K562 (cell line): Measurements from ENCODE around the gene ROR2. TPM values are rescaled to one million over a fixed set of nuclear protein-coding genes. Genes with fewer than 3 reads are reported as not detected.

Experiments
- C11orf30 ChIP-seq: fragments of 450-650 bp; IDR thresholded peaks from 2 replicates; pipeline ENCODE4 v1.6.1; 2016; ENCODE audit warnings: low read depth, mild to moderate bottlenecking
- CEBPB ChIP-seq: fragments of 450-650 bp; IDR thresholded peaks from 2 replicates; pipeline ENCODE4 v1.6.1; 2016; ENCODE audit warnings: missing genetic modification characterization, missing compliant biosample characterization
- CEBPG ChIP-seq, 3 experiments: fragments of 200-800 bp in 1 of 3; sonication (Bioruptor generic) in 1 of 3; sonication (generic) in 1 of 3; formaldehyde crosslinking in 1 of 3; IDR thresholded peaks in 2 of 3; conservative IDR thresholded peaks in 1 of 3; 2 replicates each; pipeline versions ENCODE4 v1.6.1 to v1.8.0; 2016 to 2022; ENCODE audit warnings: missing compliant biosample characterization in 2 of 3, missing genetic modification characterization in 2 of 3, mild to moderate bottlenecking in 1 of 3, missing genetic modification reagents in 1 of 3
- DNMT1 ChIP-seq: fragments of 450-650 bp; IDR thresholded peaks from 2 replicates; pipeline ENCODE4 v1.6.1; 2016; ENCODE audit warnings: antibody characterized with exemption, mild to moderate bottlenecking
- FUS ChIP-seq: fragments of 200-400 bp; formaldehyde crosslinking; optimal IDR thresholded peaks from 2 replicates; pipeline ENCODE3; 2017; ENCODE audit warnings: low read depth, low read length
- GABPB1 ChIP-seq: sonication (generic); formaldehyde crosslinking; IDR thresholded peaks from 2 replicates; pipeline ENCODE4 v1.8.0; 2022; ENCODE audit warnings: mild to moderate bottlenecking, missing genetic modification reagents
- KLF1 ChIP-seq: fragments of 450-650 bp; IDR thresholded peaks from 2 replicates; pipeline ENCODE4 v1.6.1; 2016; ENCODE audit warnings: missing genetic modification characterization, missing compliant biosample characterization
- MECOM ChIP-seq: fragments of 250-450 bp; sonication (Bioruptor Pico); IDR thresholded peaks from 2 replicates; pipeline ENCODE4 v1.8.0; 2022; ENCODE audit warnings: inconsistent platforms
- MTA1 ChIP-seq: fragments of 450-650 bp; IDR thresholded peaks from 2 replicates; pipeline ENCODE4 v1.6.1; 2017; ENCODE audit warnings: borderline replicate concordance
- NFYB ChIP-seq: IDR thresholded peaks from 2 replicates; pipeline ENCODE4 v1.6.1; 2011; ENCODE audit warnings: mild to moderate bottlenecking, moderate library complexity; ENCODE audit not compliant: insufficient read length; ENCODE audit errors: extremely low read depth
- NR2C1 ChIP-seq, 2 experiments: fragments of 450-650 bp; IDR thresholded peaks; 2 replicates each; pipeline ENCODE4 v1.6.1; 2017; ENCODE audit warnings: mild to moderate bottlenecking in 2 of 2, antibody characterized with exemption in 1 of 2, inconsistent platforms in 1 of 2, missing compliant biosample characterization in 1 of 2, missing genetic modification characterization in 1 of 2
- RBFOX2 ChIP-seq: fragments of 200-400 bp; formaldehyde crosslinking; IDR thresholded peaks from 2 replicates; pipeline ENCODE4 v1.6.1; 2017; ENCODE audit warnings: low read depth, mild to moderate bottlenecking, low read length, moderate library complexity
- RBM39 ChIP-seq: fragments of 200-400 bp; formaldehyde crosslinking; optimal IDR thresholded peaks from 2 replicates; pipeline ENCODE3; 2018; ENCODE audit warnings: low read depth, low read length
- SIRT6 ChIP-seq: IDR thresholded peaks from one replicate; pipeline ENCODE4 v1.6.1; 2012; ENCODE audit warnings: low read depth, mild to moderate bottlenecking, control low read depth, inconsistent platforms, low read length, moderate library complexity
- SMC3 ChIP-seq: conservative IDR thresholded peaks from 2 replicates; pipeline ENCODE4 v1.6.1; 2011; ENCODE audit warnings: low read depth, low read length, improper control_type of control experiment; ENCODE audit not compliant: insufficient read depth
- SNRNP70 ChIP-seq: fragments of 200-400 bp; formaldehyde crosslinking; optimal IDR thresholded peaks from 2 replicates; pipeline ENCODE3; 2017; ENCODE audit warnings: low read depth, low read length
- SOX6 ChIP-seq: fragments of 450-650 bp; IDR thresholded peaks from 2 replicates; pipeline ENCODE4 v1.6.1; 2014; ENCODE audit warnings: mild to moderate bottlenecking
- SRSF9 ChIP-seq: fragments of 200-400 bp; formaldehyde crosslinking; IDR thresholded peaks from 2 replicates; pipeline ENCODE4 v1.6.1; 2017; ENCODE audit warnings: low read depth, low read length, borderline replicate concordance
- TEAD1 ChIP-seq, 2 experiments: fragments of 450-650 bp in 1 of 2; sonication (generic) in 1 of 2; formaldehyde crosslinking; IDR thresholded peaks; 2 replicates each; pipeline versions ENCODE4 v1.4.0 to v1.8.0; 2020 to 2022; ENCODE audit warnings: mild to moderate bottlenecking in 2 of 2, missing genetic modification reagents in 1 of 2
- U2AF1 ChIP-seq: fragments of 200-400 bp; formaldehyde crosslinking; optimal IDR thresholded peaks from 2 replicates; pipeline ENCODE3; 2017; ENCODE audit warnings: mild to moderate bottlenecking, low read depth, low read length, moderate library complexity
- ZNF12 ChIP-seq: sonication (generic); formaldehyde crosslinking; IDR thresholded peaks from 2 replicates; pipeline ENCODE4 v1.4.0; 2020; ENCODE audit warnings: mild to moderate bottlenecking, missing genetic modification reagents
- ZNF134 ChIP-seq: fragments of 250-450 bp; sonication (Bioruptor Pico); conservative IDR thresholded peaks from 2 replicates; pipeline ENCODE4 v1.4.0; 2020
- ZNF316 ChIP-seq: fragments of 450-650 bp; IDR thresholded peaks from 2 replicates; pipeline ENCODE4 v1.6.1; 2016
- ZNF644 ChIP-seq: fragments of 200-800 bp; sonication (Bioruptor generic); IDR thresholded peaks from 2 replicates; pipeline ENCODE4 v1.6.1; 2016; ENCODE audit warnings: low read depth, missing genetic modification characterization, missing compliant biosample characterization
- polyA plus RNA-seq, 8 experiments: library from polyadenylated mRNA; depleted of rRNA in 4 of 8; stranded (reverse) in 5 of 8; unstranded in 3 of 8; fragments of >200 nt; fragmentation: Nextera tagmentation in 2 of 8; fragmentation: Illumina TruSeq in 1 of 8; extraction: Ambion mirVana in 2 of 8; extraction: Trizol in 1 of 8; gene quantifications; 2 replicates each; pipeline versions ENCODE4 v1.2.1 to v1.2.3, GENCODE V29; 2011 to 2014; ENCODE audit warnings: inconsistent platforms in 1 of 8, missing spikeins in 1 of 8
- total RNA-seq, 7 experiments: library from RNA; depleted of rRNA in 6 of 7; stranded (reverse); fragments of >200 nt in 6 of 7; fragmentation: Illumina TruSeq in 2 of 7; extraction: Trizol in 2 of 7; gene quantifications; 2 replicates each; pipeline versions ENCODE4 v1.2.1 to v1.2.3, GENCODE V29; 2011 to 2021; ENCODE audit warnings: low replicate concordance in 1 of 7
- TF ChIP-seq, protein P1 (sequence below): fragments of 250-450 bp; sonication (Bioruptor Pico); IDR thresholded peaks from 2 replicates; pipeline ENCODE4 v1.8.0; 2021; ENCODE audit warnings: borderline replicate concordance, mild to moderate bottlenecking, moderate library complexity; ENCODE audit not compliant: poor library complexity, severe bottlenecking
- TF ChIP-seq, protein P2 (sequence below): sonication (generic); formaldehyde crosslinking; IDR thresholded peaks from 2 replicates; pipeline ENCODE4 v1.8.0; 2022; ENCODE audit warnings: missing genetic modification reagents, mild to moderate bottlenecking, moderate library complexity, borderline replicate concordance

Gene ROR2
- total and polyA plus RNA-seq, 9 of the 15 experiments (the other 6 are each of a cell fraction or from before 2014, with no cell fraction given), result 5.6 to 33.8 (median 15.3) TPM

DNA sequence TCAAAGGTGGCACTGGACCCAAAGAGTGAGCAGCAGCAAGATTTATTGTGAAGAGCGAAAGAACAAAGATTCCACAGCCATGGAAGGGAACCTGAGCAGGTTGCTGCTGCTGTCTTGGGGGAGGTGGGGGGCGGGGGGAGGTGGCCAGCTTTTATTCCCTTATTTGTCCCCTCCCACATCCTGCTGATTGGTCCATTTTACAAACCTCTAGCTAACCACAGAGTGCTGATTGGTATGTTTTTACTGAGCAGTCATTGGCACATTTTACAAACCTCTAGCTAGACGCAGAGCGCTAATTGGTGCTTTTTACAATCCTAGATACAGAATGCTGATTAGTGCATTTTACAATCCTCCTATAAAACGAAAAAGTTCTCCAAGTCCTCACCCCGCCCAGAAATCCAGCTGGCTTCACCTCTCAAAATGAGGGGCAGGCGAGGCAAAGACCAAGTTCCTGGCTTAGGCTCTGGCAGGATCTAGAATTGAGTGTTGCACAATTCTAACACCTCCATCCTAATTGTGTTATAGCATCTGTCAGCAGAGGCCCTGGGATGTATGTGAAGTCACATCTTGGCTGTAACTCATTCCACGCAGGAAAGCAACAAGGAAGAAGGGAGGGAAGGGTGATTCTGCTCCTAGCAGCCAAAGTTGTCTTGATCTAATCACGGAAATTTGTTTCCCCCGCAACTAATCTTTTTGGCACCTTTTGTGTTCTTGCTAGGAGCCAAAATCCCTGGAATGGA, 34.3 kb downstream of the ROR2 start (continued):
- no peak for TF ChIP-seq SRSF9
- TF ChIP-seq ZNF644 (tag), result no peak
- no peak for TF ChIP-seq SOX6
- no peak for TF ChIP-seq TEAD1 (CRISPR knock-in tag; IDR thresholded peaks at IDR 0.05)
- TF ChIP-seq U2AF1, result no peak
- no peak for TF ChIP-seq ZNF12 (CRISPR knock-in tag)
- no peak for TF ChIP-seq MTA1
- peak; percentile 52; the same call in 1 of the 2 replicates for TF ChIP-seq CEBPB
- TF ChIP-seq DNMT1, result no peak
- TF ChIP-seq SMC3, result no peak
- peak; percentile 31; the same call in 1 of the 2 replicates for TF ChIP-seq ZNF316
- TF ChIP-seq NFYB, result peak; percentile 76
- TF ChIP-seq KLF1 (tag), result no peak
- no peak for TF ChIP-seq RBFOX2
- TF ChIP-seq, protein P1, sequence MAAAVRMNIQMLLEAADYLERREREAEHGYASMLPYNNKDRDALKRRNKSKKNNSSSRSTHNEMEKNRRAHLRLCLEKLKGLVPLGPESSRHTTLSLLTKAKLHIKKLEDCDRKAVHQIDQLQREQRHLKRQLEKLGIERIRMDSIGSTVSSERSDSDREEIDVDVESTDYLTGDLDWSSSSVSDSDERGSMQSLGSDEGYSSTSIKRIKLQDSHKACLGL, result no peak
- TF ChIP-seq RBM39, result no peak
- TF ChIP-seq CEBPG (CRISPR knock-in tag; IDR thresholded peaks at IDR 0.05), result 0 out of 2 replicates have a peak, but pooled peaks have one; percentile 8
- no peak for TF ChIP-seq CEBPG (tag; conservative IDR thresholded peaks at IDR 0.05 in 1 of 2, IDR thresholded peaks at IDR 0.05 in 1 of 2)
- TF ChIP-seq FUS, result no peak
- 0 out of 2 replicates have a peak, but pooled peaks have one; percentile 19 for TF ChIP-seq C11orf30
- TF ChIP-seq NR2C1 (IDR thresholded peaks at IDR 0.05), result no peak
- no peak for TF ChIP-seq NR2C1 (tag; IDR thresholded peaks at IDR 0.05)
- no peak for TF ChIP-seq MECOM (CRISPR knock-in tag)
- TF ChIP-seq SIRT6, result no peak
- TF ChIP-seq SNRNP70, result no peak
- TF ChIP-seq ZNF134 (CRISPR knock-in tag), result no peak
- TF ChIP-seq GABPB1 (CRISPR knock-in tag), result no peak
- TF ChIP-seq, protein P2, sequence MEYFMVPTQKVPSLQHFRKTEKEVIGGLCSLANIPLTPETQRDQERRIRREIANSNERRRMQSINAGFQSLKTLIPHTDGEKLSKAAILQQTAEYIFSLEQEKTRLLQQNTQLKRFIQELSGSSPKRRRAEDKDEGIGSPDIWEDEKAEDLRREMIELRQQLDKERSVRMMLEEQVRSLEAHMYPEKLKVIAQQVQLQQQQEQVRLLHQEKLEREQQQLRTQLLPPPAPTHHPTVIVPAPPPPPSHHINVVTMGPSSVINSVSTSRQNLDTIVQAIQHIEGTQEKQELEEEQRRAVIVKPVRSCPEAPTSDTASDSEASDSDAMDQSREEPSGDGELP (CRISPR knock-in tag), result no peak
